Testis (tissue), 2 donors: ENCODE data around the gene CLPTM1L.

Experiments
- CTCF ChIP-seq, 3 experiments: fragments of 450-650 bp in 2 of 3; fragments of 200-600 bp in 1 of 3; sonication (generic) in 1 of 3; IDR thresholded peaks; one replicate each; pipeline ENCODE4 v1.5.1; 2016 to 2019; ENCODE audit warnings: antibody characterized with exemption in 3 of 3, mild to moderate bottlenecking in 2 of 3, moderate library complexity in 1 of 3
- POLR2A ChIP-seq: fragments of 450-650 bp; IDR thresholded peaks from one replicate; pipeline ENCODE4 v1.6.1; 2017; ENCODE audit warnings: antibody characterized with exemption, mild to moderate bottlenecking, moderate library complexity

GRCh38 chr5:1384521-1384920, 39.6 kb upstream of the CLPTM1L start:
- TF ChIP-seq CTCF (IDR thresholded peaks at IDR 0.05) (no peak), POLR2A (no peak)
